Ovary (tissue), 9 donors: Measurements from ENCODE around the gene CA10. TPM values are rescaled to one million over a fixed set of nuclear protein-coding genes. Genes with fewer than 3 reads are reported as not detected.
A peak's percentile ranks its signal among the peaks of the same experiment; 100 is the strongest.

Experiments
- DNase-seq, 5 donors: peaks; one replicate each; pipeline ENCODE4 v3.0.0-alpha.2; 2019 to 2020
- H3K27ac ChIP-seq, 2 donors: fragments of 200-600 bp; one replicate each; pipeline versions ENCODE4 v1.5.1 to v1.8.0; 2019 to 2022
- H3K27me3 ChIP-seq: fragments of 200-600 bp; one replicate; pipeline ENCODE4 v1.8.0; 2022
- H3K36me3 ChIP-seq: fragments of 200-600 bp; sonication (generic); one replicate; pipeline ENCODE4 v1.5.1; 2019
- H3K4me1 ChIP-seq: one replicate; pipeline ENCODE4 v1.8.1; 2013; ENCODE audit warnings: mild to moderate bottlenecking, moderate library complexity; ENCODE audit not compliant: insufficient read depth
- H3K4me3 ChIP-seq: fragments of 200-600 bp; sonication (generic); one replicate; pipeline ENCODE4 v1.5.1; 2017
- H3K9me3 ChIP-seq, 2 donors: fragments of 200-600 bp in 1 of 2; sonication (generic) in 1 of 2; one replicate each; pipeline versions ENCODE4 v1.5.1 to v1.8.1; 2013 to 2019; ENCODE audit warnings: mild to moderate bottlenecking in 1 of 2, moderate library complexity in 1 of 2
- EP300 ChIP-seq: sonication (generic); formaldehyde crosslinking; IDR thresholded peaks from one replicate; pipeline ENCODE4 v1.6.1; 2017; ENCODE audit warnings: antibody characterized with exemption
- POLR2A ChIP-seq: fragments of 450-650 bp; IDR thresholded peaks from one replicate; pipeline ENCODE4 v1.6.1; 2017; ENCODE audit warnings: antibody characterized with exemption, mild to moderate bottlenecking, moderate library complexity
- WGBS, 3 donors: extraction: QIAGEN DNeasy Blood & Tissue Kit in 1 of 3; methylation state at CpG; one replicate each; pipeline versions ENCODE4 v1.1.5 to v1.1.7; 2013 to 2017; 5-methylcytosine and 5-hydroxymethylcytosine counted together
- intact Hi-C, 4 donors: fragments of 100-400 bp; cut with DNase I; formaldehyde crosslinking; loops; one replicate each; pipeline versions ENCODE4 v1.11.0 to v1.15.1; 2022 to 2023
- polyA plus RNA-seq, 2 donors: library from polyadenylated mRNA; stranded (reverse); fragments of 200-250 nt in 1 of 2; fragments of 350-450 nt in 1 of 2; fragmentation: Illumina TruSeq in 1 of 2; extraction: RNeasy Lipid Tissue Mini Kit (QIAGEN cat#74804) in 1 of 2; gene quantifications; one replicate each; pipeline ENCODE4 v1.2.3, GENCODE V29; 2013 to 2014
- total RNA-seq, 7 donors: library from RNA; depleted of rRNA in 2 of 7; stranded (reverse); fragments of >200 nt in 2 of 7; fragmentation: NEBNext Ultra II Directional in 3 of 7; extraction: Animal tissue kit (Norgen Biotek cat#: 25700) in 3 of 7; gene quantifications; one replicate each; pipeline versions ENCODE4 v1.1.0 to v1.2.4, GENCODE V29; 2016 to 2023
- TF ChIP-seq, protein P1 (sequence below), 3 donors: fragments of 450-650 bp in 2 of 3; fragments of 200-600 bp in 1 of 3; IDR thresholded peaks; one replicate each; pipeline versions ENCODE4 v1.5.1 to v1.8.0; 2016 to 2022; ENCODE audit warnings: antibody characterized with exemption in 3 of 3, mild to moderate bottlenecking in 1 of 3
- donor health status: DM: no; HTN: no; CAD: no; lungs with moderate emphysema.
- donor health status: DM: no; HTN: no; CAD: no.
- donor health status: Bipolar disorder and iron deficiency.
- donor health status: DM: yes; HTN: yes; CAD: no.
- donor health status: DM: no; HTN: no; CAD: no.
- donor health status: DM: yes; HTN: yes; CAD: no.

The CA10 gene
- total and polyA plus RNA-seq, 9 donors = 0.34 to 4.3 (median 1.2) TPM; not detected in 2

GRCh38 chr17:51933647-51934046 is 224.9 kb downstream of the CA10 start:
- H3K27me3 ChIP-seq = no peaks in the 10 kb centered on the region
- WGBS, 3 donors = 87 to 90% (median 90%) methylated on average over 7 of the region's 7 CpGs
- intact Hi-C loops = no loop called here
- no peak for DNase-seq
- H3K36me3 ChIP-seq = no peaks in the 10 kb centered on the region
- no peak overlapping the region for H3K4me3 ChIP-seq
- peaks cover 6% of the 10 kb centered on the region for H3K4me1 ChIP-seq
- H3K9me3 ChIP-seq = no peaks in the 10 kb centered on the region
- no peak overlapping the region for H3K27ac ChIP-seq
- TF ChIP-seq, protein P1, sequence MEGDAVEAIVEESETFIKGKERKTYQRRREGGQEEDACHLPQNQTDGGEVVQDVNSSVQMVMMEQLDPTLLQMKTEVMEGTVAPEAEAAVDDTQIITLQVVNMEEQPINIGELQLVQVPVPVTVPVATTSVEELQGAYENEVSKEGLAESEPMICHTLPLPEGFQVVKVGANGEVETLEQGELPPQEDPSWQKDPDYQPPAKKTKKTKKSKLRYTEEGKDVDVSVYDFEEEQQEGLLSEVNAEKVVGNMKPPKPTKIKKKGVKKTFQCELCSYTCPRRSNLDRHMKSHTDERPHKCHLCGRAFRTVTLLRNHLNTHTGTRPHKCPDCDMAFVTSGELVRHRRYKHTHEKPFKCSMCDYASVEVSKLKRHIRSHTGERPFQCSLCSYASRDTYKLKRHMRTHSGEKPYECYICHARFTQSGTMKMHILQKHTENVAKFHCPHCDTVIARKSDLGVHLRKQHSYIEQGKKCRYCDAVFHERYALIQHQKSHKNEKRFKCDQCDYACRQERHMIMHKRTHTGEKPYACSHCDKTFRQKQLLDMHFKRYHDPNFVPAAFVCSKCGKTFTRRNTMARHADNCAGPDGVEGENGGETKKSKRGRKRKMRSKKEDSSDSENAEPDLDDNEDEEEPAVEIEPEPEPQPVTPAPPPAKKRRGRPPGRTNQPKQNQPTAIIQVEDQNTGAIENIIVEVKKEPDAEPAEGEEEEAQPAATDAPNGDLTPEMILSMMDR (IDR thresholded peaks at IDR 0.05) = no peak
- no peak for TF ChIP-seq POLR2A
- no peak for TF ChIP-seq EP300

GRCh38 chr17:51926448-51926847 is 232.1 kb downstream of the CA10 start:
- intact Hi-C loops = no loop called here
- H3K9me3 ChIP-seq = no peaks in the 10 kb centered on the region
- no peaks in the 10 kb centered on the region for H3K27me3 ChIP-seq
- WGBS, 3 donors = 7 to 22% (median 14%) methylated on average over 4 of the region's 4 CpGs
- TF ChIP-seq POLR2A (no peak), EP300 (no peak)
- TF ChIP-seq, protein P1 (IDR thresholded peaks at IDR 0.05) = no peak
- peak in 2 of 5 donors; percentile 37 to 41 for DNase-seq
- no peaks in the 10 kb centered on the region for H3K36me3 ChIP-seq
- no peaks in the 10 kb centered on the region for H3K4me1 ChIP-seq
- no peak overlapping the region for H3K4me3 ChIP-seq
- no peak overlapping the region for H3K27ac ChIP-seq

DNA sequence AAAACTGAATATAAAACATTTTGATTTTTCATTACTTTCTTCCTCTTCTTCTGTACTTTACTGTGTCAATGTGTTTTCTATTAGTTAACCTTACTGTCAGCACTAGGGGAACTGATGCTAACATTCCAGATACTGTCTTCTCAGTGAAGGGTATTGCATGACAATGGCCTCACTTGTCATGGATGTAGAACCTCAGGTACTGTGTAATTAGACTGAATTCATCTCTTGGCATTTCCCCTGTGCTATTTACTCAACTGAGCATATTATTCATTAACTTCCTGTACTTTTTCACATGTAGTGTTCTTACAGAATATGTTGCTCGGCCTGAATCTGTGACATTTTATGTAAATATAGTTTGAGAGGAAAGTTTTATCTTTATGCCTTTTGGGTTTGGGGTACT is 237.0 kb downstream of the CA10 start:
- intact Hi-C loops = no loop called here
- Histone ChIP-seq H3K36me3 (no peaks in the 10 kb centered on the region), H3K4me3 (no peak overlapping the region), H3K4me1 (no peaks in the 10 kb centered on the region), H3K27me3 (no peaks in the 10 kb centered on the region), H3K9me3 (no peaks in the 10 kb centered on the region), H3K27ac (no peak overlapping the region)
- TF ChIP-seq POLR2A = no peak
- TF ChIP-seq, protein P1 (IDR thresholded peaks at IDR 0.05) = no peak
- no peak for TF ChIP-seq EP300
- DNase-seq = no peak
- 83 to 91% (median 91%) methylated on average over 1 of the region's 1 CpG for WGBS, 3 donors

- Histone ChIP-seq H3K36me3 (no peaks in the 10 kb centered on the region), H3K4me1 (no peaks in the 10 kb centered on the region), H3K27ac (no peak overlapping the region), H3K4me3 (no peak overlapping the region), H3K9me3 (no peaks in the 10 kb centered on the region), H3K27me3 (no peaks in the 10 kb centered on the region)
- DNase-seq = no peak
- TF ChIP-seq POLR2A (no peak), EP300 (no peak)
- TF ChIP-seq, protein P1 (IDR thresholded peaks at IDR 0.05) = no peak
- intact Hi-C loops = loop anchor here in 1 of 4 donors (5.0 kb wide), 1 partner anchor 403 kb away; no protein-coding TSS in a partner anchor
Observed at GRCh38 chr17:51914577-51914976, 243.9 kb downstream of the CA10 start.
